K562 (cell line): ENCODE measurements around the gene TSPAN11. TPM values are rescaled to one million over a fixed set of nuclear protein-coding genes. Genes with fewer than 3 reads are reported as not detected.

Experiments
- ATAC-seq: fragments of 200-7000 bp; cut with Tn5 transposase; 3 replicates; pipeline ENCODE4 v1.9.1; 2020; ENCODE audit warnings: moderate library complexity
- BruUV-seq: library from RNA; stranded (reverse); fragments of 400-500 nt; replicated peaks from 2 replicates; lab custom pipeline; 2021; lab: Mats Ljungman, UMichigan
- CTCF ChIA-PET: fragments of 300-600 bp; formaldehyde crosslinking; extraction: SDS; loops from one replicate; lab custom pipeline; 2021; ENCODE audit warnings: low intra/inter-chr PET ratio; lab: Yijun Ruan, JAX
- POLR2A ChIA-PET: fragments of 300-600, 350-650 bp; sonication (Branson Sonifier 250); formaldehyde crosslinking; extraction: SDS; loops from one replicate; lab custom pipeline; 2021; ENCODE audit warnings: antibody characterized with exemption, inconsistent platforms; lab: Yijun Ruan, JAX
- DNase-seq, 4 experiments: peaks; one replicate each; pipeline versions ENCODE4 v3.0.0 to v3.0.0-alpha.2; 2011 to 2018; ENCODE audit warnings: low spot score in 3 of 4, mixed read lengths in 3 of 4; ENCODE audit errors: extremely low read depth in 1 of 4
- FAIRE-seq: peaks from 2 replicates; lab custom pipeline; 2011; peaks lifted over from hg19 to GRCh38; lab: Jason Lieb, UNC
- H2AFZ ChIP-seq: 2 replicates; pipeline ENCODE4 v1.6.0; 2011; ENCODE audit warnings: low read depth, low read length, control low read depth, inconsistent platforms
- H3K27ac ChIP-seq: fragments of 200-600 bp; 3 replicates; pipeline ENCODE4 v1.8.0; 2011; ENCODE audit warnings: low read depth, mild to moderate bottlenecking, control low read depth, inconsistent platforms, low read length, moderate library complexity, mixed read lengths; ENCODE audit errors: extremely low read depth
- H3K27me3 ChIP-seq, 2 experiments: fragments of 300-600 bp in 1 of 2; 2 replicates in 1 of 2; 3 replicates in 1 of 2; pipeline versions ENCODE4 v1.6.0 to v1.8.0; 2011; ENCODE audit warnings: inconsistent platforms in 2 of 2, low read length in 2 of 2, mild to moderate bottlenecking in 1 of 2, mixed read lengths in 1 of 2, moderate library complexity in 1 of 2; ENCODE audit not compliant: control insufficient read depth in 2 of 2, insufficient read depth in 2 of 2
- H3K36me3 ChIP-seq: fragments of 300-600 bp; 3 replicates; pipeline ENCODE4 v1.8.0; 2011; ENCODE audit warnings: mild to moderate bottlenecking, low read length, inconsistent platforms; ENCODE audit not compliant: control insufficient read depth, insufficient read depth
- H3K4me1 ChIP-seq, 2 experiments: fragments of 200-600 bp in 1 of 2; replicated peaks in 1 of 2; 2 replicates in 1 of 2; 3 replicates in 1 of 2; pipeline versions ENCODE4 v1.5.1 to v1.8.0; 2011; ENCODE audit warnings: inconsistent platforms in 2 of 2, low read length in 2 of 2, mild to moderate bottlenecking in 1 of 2, mixed read lengths in 1 of 2, moderate library complexity in 1 of 2; ENCODE audit not compliant: control insufficient read depth in 2 of 2, insufficient read depth in 2 of 2
- H3K4me2 ChIP-seq: 2 replicates; pipeline ENCODE4 v1.6.1; 2011; ENCODE audit warnings: low read length, control low read depth, inconsistent platforms, mixed read lengths; ENCODE audit not compliant: insufficient read depth
- H3K4me3 ChIP-seq: fragments of 200-600 bp; sonication (generic), shearing (Covaris generic); 2 replicates; pipeline ENCODE4 v1.5.1; 2016; ENCODE audit warnings: control low read depth, inconsistent platforms
- H3K79me2 ChIP-seq: fragments of 200-600 bp; 3 replicates; pipeline ENCODE4 v1.8.0; 2011; ENCODE audit warnings: low read length, inconsistent platforms; ENCODE audit not compliant: control insufficient read depth, insufficient read depth
- H3K9ac ChIP-seq, 2 experiments: 2 replicates each; pipeline versions ENCODE4 v1.6.0 to v1.6.1; 2011; ENCODE audit warnings: low read depth in 2 of 2, low read length in 2 of 2, control low read depth in 1 of 2, inconsistent platforms in 1 of 2, mild to moderate bottlenecking in 1 of 2, mixed read lengths in 1 of 2; ENCODE audit not compliant: insufficient read depth in 1 of 2
- H3K9me1 ChIP-seq: one replicate; pipeline ENCODE4 v1.6.0; 2011; ENCODE audit warnings: inconsistent platforms, mild to moderate bottlenecking, low read length, moderate library complexity; ENCODE audit not compliant: control insufficient read depth, insufficient read depth
- H3K9me3 ChIP-seq: replicated peaks from 2 replicates; pipeline ENCODE4 v1.5.1; 2011; ENCODE audit warnings: low read depth, low read length, inconsistent platforms; ENCODE audit not compliant: control insufficient read depth, insufficient read depth
- H4K20me1 ChIP-seq: replicated peaks from 2 replicates; pipeline ENCODE4 v1.6.1; 2011; ENCODE audit warnings: low read length, inconsistent platforms, mixed read lengths; ENCODE audit not compliant: control insufficient read depth, insufficient read depth
- ELF2 ChIP-seq: fragments of 250-450 bp; sonication (Bioruptor Pico); IDR thresholded peaks from 2 replicates; pipeline ENCODE4 v1.5.0; 2021; ENCODE audit warnings: mild to moderate bottlenecking
- FOXJ2 ChIP-seq: fragments of 200-800 bp; sonication (Bioruptor generic); IDR thresholded peaks from 2 replicates; pipeline ENCODE4 v1.6.1; 2016; ENCODE audit warnings: missing genetic modification characterization, missing compliant biosample characterization
- FOXM1 ChIP-seq, 2 experiments: fragments of 450-650 bp in 1 of 2; sonication (generic) in 1 of 2; formaldehyde crosslinking in 1 of 2; IDR thresholded peaks; 2 replicates each; pipeline versions ENCODE4 v1.6.1 to v1.9.0; 2017 to 2022; ENCODE audit warnings: low read depth in 2 of 2, mild to moderate bottlenecking in 2 of 2, missing genetic modification reagents in 1 of 2, moderate library complexity in 1 of 2
- MAFF ChIP-seq: IDR thresholded peaks from 2 replicates; pipeline ENCODE4 v1.6.1; 2012; ENCODE audit warnings: low read length, improper control_type of control experiment
- POLR3G ChIP-seq: IDR thresholded peaks from 2 replicates; pipeline ENCODE4 v1.6.1; 2011; ENCODE audit not compliant: insufficient read length, insufficient replicate concordance; ENCODE audit errors: extremely low read depth
- RAD21 ChIP-seq, 2 experiments: fragments of 250-450 bp in 1 of 2; fragments of 450-650 bp in 1 of 2; sonication (Bioruptor Pico) in 1 of 2; formaldehyde crosslinking in 1 of 2; IDR thresholded peaks in 1 of 2; conservative IDR thresholded peaks in 1 of 2; 2 replicates each; pipeline versions ENCODE4 v1.4.0 to v1.8.0; 2020 to 2022; ENCODE audit warnings: mild to moderate bottlenecking in 2 of 2, moderate library complexity in 1 of 2
- RB1 ChIP-seq: fragments of 450-650 bp; IDR thresholded peaks from 2 replicates; pipeline ENCODE4 v1.6.1; 2017; ENCODE audit warnings: low read depth, mild to moderate bottlenecking
- RBM17 ChIP-seq: fragments of 200-400 bp; formaldehyde crosslinking; IDR thresholded peaks from 2 replicates; pipeline ENCODE4 v1.6.1; 2017; ENCODE audit warnings: low read depth, mild to moderate bottlenecking, low read length, borderline replicate concordance
- RNF2 ChIP-seq: sonication (generic); IDR thresholded peaks from 2 replicates; pipeline ENCODE4 v1.6.1; 2016
- THRAP3 ChIP-seq: fragments of 450-650 bp; IDR thresholded peaks from 2 replicates; pipeline ENCODE4 v1.6.1; 2016; ENCODE audit warnings: mild to moderate bottlenecking, inconsistent platforms, borderline replicate concordance
- TOE1 ChIP-seq, 2 experiments: fragments of 450-650 bp in 1 of 2; sonication (generic) in 1 of 2; formaldehyde crosslinking in 1 of 2; IDR thresholded peaks; 2 replicates each; pipeline versions ENCODE4 v1.7.1 to v1.8.0; 2016 to 2022; ENCODE audit warnings: borderline replicate concordance in 2 of 2, mild to moderate bottlenecking in 2 of 2, antibody characterized with exemption in 1 of 2, inconsistent platforms in 1 of 2, low read depth in 1 of 2, missing genetic modification reagents in 1 of 2, moderate library complexity in 1 of 2
- WGBS: fragments of 100-300 bp; shearing (Covaris generic); methylation state at CpG from one replicate; pipeline ENCODE4 v1.1.6; 2016; ENCODE audit warnings: low coverage, mixed read lengths; ENCODE audit not compliant: insufficient coverage; ENCODE audit errors: missing lambda C conversion rate; 5-methylcytosine and 5-hydroxymethylcytosine counted together
- in situ Hi-C: fragments of 300-500 bp; cut with MboI; formaldehyde crosslinking; loops from 4 replicates; pipeline ENCODE4 v1.15.0; 2018; ENCODE audit warnings: inconsistent platforms, mixed read lengths
- intact Hi-C: fragments of 100-400 bp; cut with micrococcal nuclease; formaldehyde crosslinking; loops from 2 replicates; pipeline ENCODE4 v1.14.2; 2022
- polyA plus RNA-seq, 8 experiments: library from polyadenylated mRNA; depleted of rRNA in 4 of 8; stranded (reverse) in 5 of 8; unstranded in 3 of 8; fragments of >200 nt; fragmentation: Nextera tagmentation in 2 of 8; fragmentation: Illumina TruSeq in 1 of 8; extraction: Ambion mirVana in 2 of 8; extraction: Trizol in 1 of 8; gene quantifications; 2 replicates each; pipeline versions ENCODE4 v1.2.1 to v1.2.3, GENCODE V29; 2011 to 2014; ENCODE audit warnings: inconsistent platforms in 1 of 8, missing spikeins in 1 of 8
- total RNA-seq, 7 experiments: library from RNA; depleted of rRNA in 6 of 7; stranded (reverse); fragments of >200 nt in 6 of 7; fragmentation: Illumina TruSeq in 2 of 7; extraction: Trizol in 2 of 7; gene quantifications; 2 replicates each; pipeline versions ENCODE4 v1.2.1 to v1.2.3, GENCODE V29; 2011 to 2021; ENCODE audit warnings: low replicate concordance in 1 of 7
- TF ChIP-seq, protein P1 (sequence below): fragments of 250-450 bp; sonication (Bioruptor Pico); IDR thresholded peaks from 2 replicates; pipeline ENCODE4 v1.5.1; 2021; ENCODE audit warnings: mild to moderate bottlenecking

The TSPAN11 gene
- total and polyA plus RNA-seq, 9 of the 15 experiments (the other 6 are each of a cell fraction or from before 2014, with no cell fraction given) = not detected

GRCh38 chr12:30908076-30908721 lies 18.3 kb upstream of the TSPAN11 start:
- H3K36me3 ChIP-seq = no peaks in the 10 kb centered on the region
- BruUV-seq = no TSS peak
- POLR2A ChIA-PET = no interaction called here
- TF ChIP-seq ELF2 (no peak), RBM17 (no peak), MAFF (no peak), RNF2 (no peak), RB1 (no peak), FOXJ2 (no peak), POLR3G (no peak), THRAP3 (no peak), FOXM1 (IDR thresholded peaks at IDR 0.05; ENCODE audit: low read depth) (no peak), FOXM1 (CRISPR knock-in tag; IDR thresholded peaks at IDR 0.05; ENCODE audit: low read depth) (no peak), TOE1 (IDR thresholded peaks at IDR 0.05; ENCODE audit: borderline replicate concordance) (no peak), TOE1 (CRISPR knock-in tag; IDR thresholded peaks at IDR 0.05; ENCODE audit: borderline replicate concordance, low read depth) (no peak), RAD21 (CRISPR knock-in tag; conservative IDR thresholded peaks at IDR 0.05 in 1 of 2, IDR thresholded peaks at IDR 0.05 in 1 of 2) (no peak)
- TF ChIP-seq, protein P1, sequence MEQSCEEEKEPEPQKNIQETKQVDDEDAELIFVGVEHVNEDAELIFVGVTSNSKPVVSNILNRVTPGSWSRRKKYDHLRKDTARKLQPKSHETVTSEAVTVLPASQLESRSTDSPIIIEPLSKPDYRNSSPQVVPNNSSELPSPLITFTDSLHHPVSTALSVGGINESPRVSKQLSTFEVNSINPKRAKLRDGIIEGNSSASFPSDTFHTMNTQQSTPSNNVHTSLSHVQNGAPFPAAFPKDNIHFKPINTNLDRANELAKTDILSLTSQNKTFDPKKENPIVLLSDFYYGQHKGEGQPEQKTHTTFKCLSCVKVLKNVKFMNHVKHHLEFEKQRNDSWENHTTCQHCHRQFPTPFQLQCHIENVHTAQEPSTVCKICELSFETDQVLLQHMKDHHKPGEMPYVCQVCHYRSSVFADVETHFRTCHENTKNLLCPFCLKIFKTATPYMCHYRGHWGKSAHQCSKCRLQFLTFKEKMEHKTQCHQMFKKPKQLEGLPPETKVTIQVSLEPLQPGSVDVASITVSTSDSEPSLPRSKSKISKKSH (CRISPR knock-in tag) = no peak
- no peak overlapping the region for H2AFZ ChIP-seq
- H3K9ac ChIP-seq = no peak overlapping the region
- H3K9me1 ChIP-seq = no peaks in the 10 kb centered on the region
- ATAC-seq (no peak), FAIRE-seq (no peak), DNase-seq (no peak)
- CTCF ChIA-PET = no interaction called here
- no peaks in the 10 kb centered on the region for H4K20me1 ChIP-seq
- in situ Hi-C loops (no loop called here), intact Hi-C loops (no loop called here)
- no peak overlapping the region for H3K4me3 ChIP-seq
- no peak overlapping the region for H3K4me2 ChIP-seq
- no peak overlapping the region for H3K27ac ChIP-seq
- peaks cover 0 to 6% of the 10 kb centered on the region in 2 experiments; a peak in 1 of 5 replicates for H3K27me3 ChIP-seq
- no peaks in the 10 kb centered on the region for H3K4me1 ChIP-seq
- no peaks in the 10 kb centered on the region for H3K79me2 ChIP-seq
- no peaks in the 10 kb centered on the region for H3K9me3 ChIP-seq
- WGBS = 0% methylated on average over 4 of the region's 4 CpGs
